NOMO-1 treated with dmso at 0.1 percent for 144 hours (cell line): ENCODE measurements around the gene CA10.

Experiments used
- DNase-seq: peaks from one replicate; lab custom pipeline; 2025; ENCODE audit not compliant: unreplicated experiment; lab: John Stamatoyannopoulos, UW

CA10 gene

DNA sequence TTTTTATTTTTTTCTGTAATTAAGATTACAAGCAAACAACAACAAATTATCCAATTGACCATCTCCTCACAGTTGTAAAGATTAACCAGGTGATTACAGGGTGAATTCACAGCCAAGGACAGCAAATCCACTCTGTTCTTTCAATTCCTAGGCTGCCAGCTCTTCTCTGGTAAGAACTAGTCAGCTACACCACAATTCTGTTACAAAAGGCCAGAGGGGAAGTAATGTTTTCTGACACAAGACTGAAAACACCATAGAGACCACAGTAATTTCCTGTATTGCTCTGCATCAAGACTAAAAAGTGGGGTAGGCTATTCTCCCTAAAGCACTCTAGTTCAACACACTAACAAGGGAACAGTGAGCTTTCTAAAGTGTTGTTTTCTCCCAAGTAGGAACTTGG lies 10.6 kb downstream of the CA10 start:
- DNase-seq, result no peak

DNA sequence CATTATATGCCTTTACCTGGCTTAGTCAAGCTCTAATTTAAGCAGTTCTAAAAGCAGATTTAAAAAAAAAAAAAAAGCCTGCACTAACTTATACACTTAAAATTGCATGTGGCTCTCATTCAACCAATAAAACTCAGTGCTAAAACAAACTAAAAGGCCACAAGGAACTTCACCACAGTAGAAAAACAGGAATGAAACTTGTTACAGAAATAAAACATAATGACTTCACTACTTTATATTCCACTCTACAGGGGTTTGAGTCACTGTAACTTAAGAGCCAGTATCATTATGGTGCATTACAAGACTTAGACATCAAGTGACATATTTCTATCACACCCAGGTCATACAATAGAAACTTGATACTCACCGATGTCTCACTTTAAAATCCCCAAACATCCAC lies 11.1 kb downstream of the CA10 start:
- DNase-seq, result no peak

DNA sequence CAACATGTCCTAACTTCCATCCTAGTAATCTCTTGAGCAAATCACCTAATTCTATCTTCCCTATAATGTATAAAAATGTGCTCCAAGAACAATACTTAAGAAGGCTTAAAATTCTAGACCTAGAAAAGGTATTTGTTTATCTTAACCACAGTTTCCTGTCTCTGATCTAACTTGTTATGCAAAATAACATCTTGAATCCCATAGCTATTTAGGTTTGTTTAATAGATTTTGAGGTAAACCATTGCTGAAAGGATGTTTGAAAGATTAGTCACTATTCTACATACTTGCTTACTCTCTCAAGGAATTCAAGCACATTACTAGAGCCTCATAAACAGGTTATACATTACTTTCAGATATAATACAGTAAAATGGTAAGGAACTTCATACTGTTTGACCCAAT lies 13.0 kb downstream of the CA10 start:
- no peak for DNase-seq

DNA sequence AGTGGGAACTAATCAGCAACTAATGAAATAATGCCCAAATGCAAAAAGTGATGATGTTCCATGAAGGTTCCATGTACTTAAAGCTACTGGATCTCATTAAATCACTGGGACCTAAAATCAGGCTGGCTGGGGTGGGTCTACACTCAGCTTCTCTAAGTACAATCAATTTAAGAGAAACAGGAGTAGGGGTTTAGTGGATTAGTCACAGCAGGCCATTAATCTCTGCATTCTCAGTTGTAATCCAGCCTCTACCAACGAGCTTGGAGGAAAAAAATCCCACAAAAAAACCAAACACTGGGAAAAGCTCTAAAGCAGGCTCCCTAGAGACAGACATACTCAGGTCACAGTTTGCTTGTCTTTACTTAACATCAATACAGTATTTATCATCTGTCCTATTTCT lies 15.0 kb downstream of the CA10 start:
- no peak for DNase-seq

DNA sequence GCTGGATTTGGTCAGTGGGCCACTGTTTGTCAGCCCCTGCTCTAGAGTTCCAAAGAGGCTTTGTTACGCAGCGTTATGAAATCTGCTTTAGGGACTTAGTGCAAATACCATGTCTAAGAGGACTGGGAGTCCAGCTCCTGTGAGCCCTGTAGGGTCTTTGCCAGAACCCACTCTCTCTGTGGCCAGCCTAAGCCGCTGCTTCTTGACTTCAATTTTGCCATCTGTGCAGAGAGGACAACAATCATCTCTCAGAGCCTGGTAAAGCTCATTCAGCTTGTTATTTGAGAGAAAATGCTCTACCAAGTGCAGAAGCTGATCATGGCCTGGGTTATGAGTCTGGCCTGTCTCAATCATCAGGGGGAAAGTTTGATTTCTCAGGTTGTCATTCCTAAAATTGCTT lies 17.9 kb downstream of the CA10 start:
- DNase-seq, result no peak

DNA sequence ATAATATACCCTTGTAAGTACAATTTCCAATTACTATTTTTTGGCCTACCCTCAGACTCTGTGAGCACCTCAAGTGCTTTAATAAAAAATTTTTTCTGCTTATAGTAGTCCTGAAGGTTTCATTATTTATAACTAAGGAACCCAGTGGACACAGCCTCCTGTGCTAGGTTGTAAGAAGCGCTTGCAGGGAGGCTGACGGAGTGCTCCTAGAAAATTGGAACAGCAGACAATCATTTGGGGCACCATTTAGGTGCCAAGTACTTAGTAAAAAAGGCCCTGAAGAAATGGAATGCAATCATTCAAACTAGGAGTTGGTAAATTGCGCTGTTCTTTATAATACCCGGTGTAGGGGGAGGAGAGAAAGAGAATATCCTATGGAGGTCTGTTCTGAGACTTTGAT lies 19.8 kb downstream of the CA10 start:
- no peak for DNase-seq

DNA sequence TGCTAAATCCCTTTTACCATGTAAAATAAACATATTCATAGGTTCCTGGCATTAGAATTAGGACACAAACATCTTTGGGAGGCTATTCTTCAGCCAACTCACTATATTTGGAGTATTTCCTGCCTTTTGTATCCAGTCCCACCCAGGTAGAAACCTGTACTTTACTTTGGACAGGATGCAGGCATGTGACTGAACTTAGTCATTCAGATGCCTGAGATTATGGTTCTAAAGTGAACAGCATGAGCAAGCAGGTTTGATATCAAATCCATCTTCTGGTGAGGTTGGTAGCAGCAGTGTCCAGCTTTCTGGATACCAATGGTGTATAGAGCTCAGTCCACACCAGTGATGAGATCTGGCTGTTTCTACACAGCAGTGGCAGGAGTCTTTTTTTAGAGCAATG lies 20.2 kb downstream of the CA10 start:
- DNase-seq, result no peak

DNA sequence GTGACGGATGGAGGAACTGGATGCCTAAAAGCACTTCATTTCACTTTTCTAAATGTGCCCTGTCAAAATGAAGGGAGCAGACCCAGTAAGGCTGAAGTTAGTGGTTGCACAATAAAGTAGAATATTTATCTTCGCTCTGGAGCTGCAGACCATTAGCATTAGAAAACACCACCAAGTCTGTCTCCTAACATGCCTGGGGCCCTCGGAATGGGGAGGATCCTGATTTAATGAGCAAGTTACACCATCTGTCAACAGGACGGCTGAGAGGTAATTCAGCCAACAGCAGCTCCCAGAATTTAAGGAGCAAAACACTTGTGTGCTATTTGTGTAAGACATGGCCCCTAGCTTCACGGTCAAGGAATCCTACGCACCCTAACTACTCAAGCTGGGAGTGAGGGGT lies 22.3 kb downstream of the CA10 start:
- DNase-seq, result no peak

DNA sequence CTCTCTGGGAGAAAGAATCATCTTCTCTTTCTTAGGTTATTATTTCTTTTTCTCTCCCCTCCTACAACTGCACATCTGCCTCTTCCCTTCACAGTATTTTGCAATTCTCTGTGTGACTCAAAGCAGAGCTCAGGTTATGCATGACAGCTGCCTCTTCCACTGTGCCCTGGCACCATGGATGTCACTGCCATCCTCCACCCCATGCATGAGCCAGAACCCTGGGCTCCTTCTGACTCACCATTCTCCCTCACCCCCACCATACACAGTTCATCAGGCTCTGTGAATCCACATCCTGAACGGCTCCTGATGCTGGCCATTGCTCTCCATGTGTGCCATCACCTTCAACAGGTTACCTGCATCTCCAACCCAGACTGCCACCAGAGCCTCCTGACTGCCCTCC lies 23.9 kb downstream of the CA10 start:
- DNase-seq, result no peak

DNA sequence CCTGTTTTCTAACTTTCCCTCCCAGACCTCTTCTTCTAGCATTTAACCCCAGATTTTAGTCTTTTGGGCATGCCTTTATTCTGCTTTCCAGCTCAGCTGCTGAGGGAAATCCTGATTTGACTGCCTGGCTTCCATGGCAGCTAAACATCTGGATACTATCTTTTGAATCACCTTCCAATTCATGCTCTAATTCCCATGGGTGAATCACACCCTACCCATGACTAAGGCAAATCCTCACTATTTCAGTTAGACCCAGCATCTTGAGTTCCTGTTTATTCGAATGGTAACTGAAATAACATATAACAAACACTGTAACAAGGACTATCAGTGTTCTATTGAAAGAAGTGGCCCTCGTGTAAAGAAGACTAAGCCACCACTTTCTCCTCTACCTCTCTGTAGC lies 29.8 kb downstream of the CA10 start:
- DNase-seq, result no peak

DNA sequence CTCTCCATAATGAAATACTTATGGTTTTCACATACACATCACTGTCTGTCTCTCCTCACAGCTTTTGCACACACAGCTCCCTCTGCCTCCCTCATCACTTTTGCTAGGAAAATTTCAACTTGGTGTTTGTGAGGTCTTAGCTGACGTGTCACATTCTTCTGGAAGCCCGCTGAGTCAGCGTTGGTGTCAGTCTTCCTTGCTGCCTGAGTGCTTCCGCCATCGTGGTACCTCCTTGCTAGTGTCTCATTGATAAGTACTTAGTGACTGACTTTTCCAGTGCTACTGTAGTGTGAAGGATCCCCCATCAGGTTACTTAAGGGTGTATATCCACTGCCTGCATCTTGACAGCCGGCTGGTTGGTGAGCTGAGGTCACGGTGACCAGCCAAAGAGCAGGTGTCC lies 33.5 kb downstream of the CA10 start:
- no peak for DNase-seq

DNA sequence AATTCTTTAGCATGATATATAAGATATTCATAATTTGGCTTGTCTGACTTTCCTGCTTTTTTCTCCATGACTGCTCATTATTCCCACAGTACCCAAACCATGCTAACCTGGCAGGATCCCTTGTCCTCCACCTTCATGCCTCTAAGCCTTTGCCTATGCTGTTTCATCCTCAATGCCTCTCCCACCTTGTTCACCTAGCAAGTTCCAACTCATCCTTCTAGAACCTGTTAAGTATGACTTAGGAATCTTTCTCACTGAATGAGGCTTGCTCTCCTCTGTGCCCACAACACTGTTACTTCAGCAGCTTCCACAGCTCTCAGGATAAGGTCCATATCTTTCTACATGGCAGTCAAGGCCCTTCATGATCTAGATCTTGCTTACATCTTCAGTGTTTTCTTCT lies 34.0 kb downstream of the CA10 start:
- no peak for DNase-seq

DNA sequence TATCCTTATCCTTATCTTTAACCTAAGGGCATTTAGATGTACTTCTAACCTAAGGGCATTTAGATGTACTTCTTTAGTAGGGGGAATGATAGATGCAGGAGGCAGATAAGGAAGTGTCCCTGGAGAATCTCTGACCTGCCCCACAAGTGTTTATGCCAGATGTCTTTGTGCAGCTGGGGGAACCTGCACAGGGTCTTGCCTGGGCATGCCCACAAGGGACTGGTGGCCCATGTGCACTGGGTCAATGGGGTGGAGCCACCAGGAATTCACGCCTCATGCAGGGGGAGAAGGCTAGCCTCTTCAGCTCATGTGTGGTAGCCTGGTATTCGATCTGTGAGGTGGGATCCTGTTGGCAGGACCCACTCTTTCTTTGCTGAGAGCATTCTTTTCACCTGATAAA lies 38.0 kb downstream of the CA10 start:
- DNase-seq, result no peak

DNA sequence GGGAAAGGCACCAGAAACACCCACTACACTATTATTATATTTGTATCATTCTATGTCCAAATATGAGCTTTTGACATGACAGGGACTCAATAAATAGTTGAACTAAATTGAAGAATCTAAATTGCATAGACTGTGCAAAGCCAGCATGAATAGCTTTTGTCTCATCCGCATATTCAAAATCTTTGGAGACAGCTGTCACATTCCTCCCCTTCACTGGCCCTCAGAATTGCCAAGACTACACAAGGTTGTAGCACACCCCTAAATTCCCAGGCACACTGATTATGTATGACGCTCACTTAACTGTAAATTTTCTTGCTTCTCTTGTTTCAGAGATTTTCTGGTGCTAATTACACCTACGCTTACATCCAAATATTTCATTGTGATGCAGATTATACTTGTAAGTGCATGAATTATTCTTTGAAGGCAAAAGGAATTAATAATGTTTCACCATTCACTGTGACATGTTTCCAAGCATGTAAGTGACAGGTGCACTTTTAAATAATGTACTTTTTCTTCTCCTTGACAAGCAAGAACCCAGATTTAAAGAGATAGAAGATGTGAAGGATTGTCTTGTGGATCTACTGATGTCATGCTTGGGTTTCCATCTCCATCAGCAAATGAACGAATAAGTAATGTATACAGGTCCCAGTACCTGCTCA lies 47.5 kb downstream of the CA10 start:
- no peak for DNase-seq

DNA sequence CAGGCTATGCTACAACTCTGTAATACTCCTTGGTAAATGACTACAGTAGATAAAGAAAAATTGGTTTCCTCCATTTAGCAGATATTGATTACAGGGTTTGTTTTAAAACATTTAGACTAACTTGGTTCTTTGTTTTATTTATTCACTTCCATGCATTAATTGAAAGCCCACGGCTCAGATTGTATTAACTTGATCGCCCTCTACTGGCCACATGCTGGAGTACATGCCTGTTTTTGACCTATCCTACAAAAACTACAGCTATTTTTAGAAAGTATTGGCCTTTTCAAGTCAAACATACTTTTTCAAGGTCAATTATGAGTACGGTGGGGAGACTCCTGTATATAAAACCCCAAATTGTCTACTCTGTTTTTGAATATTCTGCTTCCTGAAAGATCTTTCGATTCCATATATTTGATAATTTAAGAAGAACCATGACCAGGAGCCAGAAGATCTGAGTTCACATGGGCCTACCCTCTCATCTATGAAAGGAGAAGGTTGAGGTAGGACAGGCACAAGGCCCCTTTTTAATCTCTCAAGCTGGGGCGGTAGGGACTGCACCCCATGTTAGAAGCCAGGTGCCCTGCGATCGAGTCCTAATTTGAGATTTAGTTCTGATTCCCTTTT lies 51.8 kb downstream of the CA10 start:
- DNase-seq, result peak; percentile 2

DNA sequence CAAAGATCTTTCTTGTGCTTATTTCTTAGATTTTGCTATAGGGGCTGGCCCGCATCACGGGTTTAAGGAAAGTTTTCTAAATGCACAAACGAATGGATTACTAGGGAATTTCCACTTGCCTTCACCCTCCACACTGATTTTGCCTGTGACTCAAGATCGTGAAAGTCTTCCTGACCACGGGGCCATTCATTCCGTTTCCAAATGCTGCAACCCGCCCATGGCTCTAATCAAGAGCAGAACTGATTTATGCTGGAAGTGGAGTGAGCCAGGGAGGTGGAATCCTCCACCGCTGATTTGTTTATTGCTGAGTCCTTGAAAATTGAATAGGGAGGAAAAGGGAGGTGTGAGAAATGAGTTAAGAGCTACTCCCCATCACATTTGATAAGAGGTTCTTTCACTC lies 52.4 kb downstream of the CA10 start:
- no peak for DNase-seq

DNA sequence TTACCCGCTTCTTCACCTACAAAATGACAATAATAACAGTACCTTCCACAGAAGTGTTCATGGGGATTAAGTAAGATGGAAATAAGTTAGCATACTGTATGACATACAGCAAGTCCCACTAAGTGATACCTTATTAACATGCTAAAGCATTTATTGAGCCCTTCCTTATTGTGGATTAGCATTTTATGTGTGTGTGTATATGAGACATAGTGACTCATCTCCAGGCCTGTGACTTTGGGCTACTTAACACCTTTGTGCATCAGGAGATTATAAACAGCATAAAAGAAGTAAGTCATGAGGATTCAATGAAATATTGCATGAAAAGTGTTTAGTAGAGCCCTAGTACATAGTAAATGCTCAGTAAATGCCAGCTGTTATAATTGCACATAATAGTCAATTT lies 52.9 kb downstream of the CA10 start:
- no peak for DNase-seq

DNA sequence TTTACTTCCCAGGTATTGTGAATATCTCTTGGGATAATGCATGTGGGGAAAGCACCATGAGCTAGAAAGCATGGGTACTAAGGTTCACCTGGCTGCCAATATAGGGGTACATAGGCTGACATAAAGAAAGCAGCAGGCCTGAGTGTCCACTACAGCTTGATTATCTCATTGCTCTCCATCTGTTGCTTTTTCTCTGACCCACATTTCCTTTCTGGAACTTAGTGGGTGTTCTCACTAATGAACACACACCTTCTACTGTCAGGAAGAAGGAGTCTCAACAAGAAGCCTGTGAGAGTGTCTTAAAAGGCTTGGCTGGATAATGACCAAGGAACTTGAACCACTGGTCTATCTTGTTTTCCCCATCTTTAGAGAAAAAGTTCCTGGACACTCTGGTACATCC lies 62.5 kb downstream of the CA10 start:
- no peak for DNase-seq

DNA sequence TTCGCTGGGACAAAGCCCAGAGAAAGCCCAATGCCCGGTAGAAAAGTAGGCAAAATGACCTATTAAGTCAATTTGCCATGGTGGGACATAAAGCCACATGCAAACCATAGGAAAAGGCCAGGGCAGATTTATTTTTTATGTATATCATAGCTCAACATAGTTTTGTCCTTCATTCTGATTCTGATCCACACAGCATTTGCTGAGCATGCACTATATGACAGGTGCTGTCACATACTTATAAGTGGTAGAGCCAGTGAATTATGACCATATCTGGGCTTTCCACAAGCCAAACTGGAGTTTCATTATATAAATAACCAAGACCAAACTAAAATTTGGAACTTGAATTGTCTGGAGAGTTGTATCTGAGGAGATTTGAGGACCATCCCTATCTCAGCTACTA lies 74.3 kb downstream of the CA10 start:
- no peak for DNase-seq

DNA sequence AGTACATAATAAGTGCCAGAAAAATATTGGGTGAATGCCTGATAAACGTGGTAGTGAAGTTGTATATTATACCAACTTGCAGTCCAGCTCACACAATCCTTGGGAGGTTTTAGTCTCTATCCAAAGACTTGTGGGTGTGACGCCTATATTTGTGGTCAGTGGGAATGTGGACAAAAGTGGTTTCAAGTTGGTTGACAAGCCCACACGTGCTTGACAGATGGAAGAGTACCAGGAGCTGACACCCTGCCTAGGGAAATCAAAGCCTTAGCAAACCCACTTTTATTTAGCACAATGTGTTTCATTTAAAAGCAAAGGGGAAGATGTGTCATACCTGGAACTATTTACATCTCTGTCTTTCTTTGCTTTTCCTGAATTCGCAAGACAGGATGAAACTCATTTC lies 79.0 kb downstream of the CA10 start:
- no peak for DNase-seq

DNA sequence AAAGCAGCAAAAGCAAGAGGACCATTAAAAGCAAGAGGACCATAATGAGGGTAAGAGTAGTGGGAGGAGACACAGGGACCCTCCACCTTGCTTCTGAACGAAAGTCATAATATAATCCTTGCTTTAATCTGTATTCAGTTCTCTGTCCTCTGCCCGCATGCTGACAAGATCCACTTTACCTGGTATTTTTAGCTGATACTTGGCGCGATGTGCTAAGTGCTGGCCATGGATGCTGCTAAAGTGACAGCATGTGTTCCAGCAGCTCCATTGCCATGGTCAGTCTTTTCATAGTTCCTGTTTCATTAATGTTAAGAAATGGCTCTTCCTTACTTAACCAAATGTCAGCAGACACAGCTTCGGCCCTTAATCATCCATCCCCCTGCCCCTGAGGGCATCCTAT lies 86.8 kb downstream of the CA10 start:
- DNase-seq, result no peak

DNA sequence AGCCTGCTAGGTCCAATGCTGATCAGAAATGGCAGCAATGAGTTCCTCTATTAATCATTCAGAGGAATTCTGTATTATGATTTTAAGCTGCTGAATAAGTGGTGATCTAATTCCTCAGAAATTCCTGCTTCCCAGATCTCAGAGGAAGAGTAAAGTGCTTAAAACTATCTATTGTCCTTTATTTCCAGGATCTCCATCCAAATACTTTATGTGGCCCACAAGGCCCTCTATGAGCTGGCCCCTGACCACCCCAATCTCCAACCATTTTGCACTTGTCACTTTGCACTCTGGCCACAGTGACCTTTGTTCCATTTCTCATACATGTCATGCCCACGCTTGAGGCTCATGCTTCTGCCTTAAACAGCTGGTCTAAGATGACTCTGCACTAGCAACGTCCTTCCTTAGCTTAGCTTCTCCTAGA lies 93.7 kb downstream of the CA10 start:
- DNase-seq, result no peak

DNA sequence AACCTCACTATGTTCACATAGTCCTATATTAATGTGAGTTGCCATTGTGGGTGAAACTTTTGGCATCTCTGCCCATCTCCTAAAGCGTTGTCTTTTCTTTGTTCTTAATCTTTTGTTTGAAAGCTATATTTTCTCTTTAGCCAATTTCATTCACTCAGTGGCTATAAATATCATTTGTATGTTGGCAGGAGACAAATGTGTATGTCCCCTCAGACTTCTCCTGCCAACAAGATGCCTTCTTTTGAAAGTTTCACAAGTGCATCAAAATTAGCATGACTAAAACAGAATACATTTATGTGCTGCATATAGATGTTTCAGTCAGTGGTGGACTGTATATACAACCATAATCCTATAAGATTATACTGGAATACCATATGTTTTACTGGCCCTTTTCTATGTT lies 109.0 kb downstream of the CA10 start:
- DNase-seq, result no peak
